T-helper 17 cell (primary cell): ENCODE results near the gene DOCK9. TPM values are rescaled to one million over a fixed set of nuclear protein-coding genes. Genes with fewer than 3 reads are reported as not detected.

Experiments used
- ATAC-seq: fragments of 150-1000 bp; cut with Tn5 transposase; 2 replicates; pipeline ENCODE4 v1.10.0; 2021; ENCODE audit warnings: mild to moderate bottlenecking, moderate library complexity
- DNase-seq, 3 donors: peaks; one replicate each; pipeline versions ENCODE4 v3.0.0 to v3.0.0-alpha.2; 2020 to 2021
- H3K9me3 ChIP-seq: one replicate; pipeline ENCODE4 v1.7.0; 2013; ENCODE audit warnings: low read length, mild to moderate bottlenecking; ENCODE audit not compliant: control insufficient read depth, poor library complexity, severe bottlenecking
- H3K27ac Mint-ChIP-seq: one replicate; pipeline ENCODE4 v1.8.0; 2022; ENCODE audit warnings: mild to moderate bottlenecking, moderate library complexity, mixed read lengths
- H3K27me3 Mint-ChIP-seq: one replicate; pipeline ENCODE4 v1.8.0; 2022; ENCODE audit warnings: mixed read lengths
- H3K36me3 Mint-ChIP-seq: one replicate; pipeline ENCODE4 v1.8.0; 2022; ENCODE audit warnings: low read depth, mixed read lengths
- H3K4me1 Mint-ChIP-seq: one replicate; pipeline ENCODE4 v1.8.0; 2022; ENCODE audit warnings: mild to moderate bottlenecking, mixed read lengths
- H3K4me3 Mint-ChIP-seq: one replicate; pipeline ENCODE4 v1.8.0; 2022; ENCODE audit warnings: mild to moderate bottlenecking, moderate library complexity, mixed read lengths
- total RNA-seq, 4 donors: library from RNA in 2 of 4; stranded (reverse) in 2 of 4; gene quantifications; one replicate each; pipeline ENCODE4 v1.2.3 and lab custom pipeline; 2022 to 2026

Gene DOCK9
- total RNA-seq, 2 donors from 2014 or later = 95.2 to 119 TPM

DNA sequence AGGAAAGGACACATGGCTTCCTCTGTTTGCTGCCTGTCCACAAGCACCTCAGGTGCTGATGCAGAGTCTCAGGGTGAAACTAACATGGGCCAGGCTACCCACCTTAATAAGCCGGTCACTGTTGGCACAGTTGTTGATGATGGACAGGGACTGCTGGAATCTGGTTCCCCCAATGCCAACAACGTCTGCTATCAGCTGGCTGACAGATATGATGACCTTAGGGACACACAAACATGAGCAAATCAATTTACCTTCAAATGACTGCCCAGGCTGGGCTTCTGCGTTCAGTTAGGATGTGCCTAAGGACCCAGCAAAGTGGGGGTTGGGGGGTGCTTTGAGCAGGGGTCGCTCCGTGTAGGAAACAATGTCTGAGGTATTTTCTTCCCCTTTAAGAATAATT lies 148.3 kb downstream of the DOCK9 start:
- H3K4me3 Mint-ChIP-seq = no peak overlapping the region
- H3K9me3 ChIP-seq = no peaks in the 10 kb centered on the region
- H3K36me3 Mint-ChIP-seq = peaks cover 13% of the 10 kb centered on the region
- H3K27me3 Mint-ChIP-seq = no peaks in the 10 kb centered on the region
- peaks cover 4% of the 10 kb centered on the region for H3K4me1 Mint-ChIP-seq
- DNase-seq (no peak), ATAC-seq (no peak)
- no peak overlapping the region for H3K27ac Mint-ChIP-seq

DNA sequence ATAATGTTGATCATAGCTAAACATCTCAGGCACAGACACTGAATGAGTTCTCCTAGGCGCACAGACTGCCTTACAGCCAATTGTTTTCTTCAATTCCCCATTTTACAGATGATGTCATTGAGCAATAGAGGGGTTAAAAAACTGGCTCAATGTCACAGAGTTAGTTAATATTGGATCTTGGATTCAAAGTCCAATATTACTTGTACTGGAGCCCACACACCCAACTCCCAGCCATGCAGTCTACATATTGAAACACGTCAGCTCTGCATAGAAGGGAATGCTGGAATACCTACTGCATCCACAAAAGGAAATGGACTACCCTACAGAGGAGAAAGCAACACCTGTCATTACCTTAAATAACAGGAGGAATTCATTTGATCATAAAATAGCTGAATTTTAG lies 149.2 kb downstream of the DOCK9 start:
- Mint-ChIP-seq H3K4me1 (peaks cover 4% of the 10 kb centered on the region), H3K4me3 (no peak overlapping the region), H3K27me3 (no peaks in the 10 kb centered on the region), H3K27ac (no peak overlapping the region), H3K36me3 (peaks cover 13% of the 10 kb centered on the region)
- DNase-seq = no peak
- ATAC-seq = no peak
- no peaks in the 10 kb centered on the region for H3K9me3 ChIP-seq

GRCh38 chr13:98827449-98827848 lies 150.4 kb downstream of the DOCK9 start:
- DNase-seq (no peak), ATAC-seq (no peak)
- no peaks in the 10 kb centered on the region for H3K27me3 Mint-ChIP-seq
- no peak overlapping the region for H3K27ac Mint-ChIP-seq
- peaks cover 2% of the 10 kb centered on the region for H3K4me1 Mint-ChIP-seq
- no peak overlapping the region for H3K4me3 Mint-ChIP-seq
- H3K9me3 ChIP-seq = no peaks in the 10 kb centered on the region
- peaks cover 13% of the 10 kb centered on the region for H3K36me3 Mint-ChIP-seq

DNA sequence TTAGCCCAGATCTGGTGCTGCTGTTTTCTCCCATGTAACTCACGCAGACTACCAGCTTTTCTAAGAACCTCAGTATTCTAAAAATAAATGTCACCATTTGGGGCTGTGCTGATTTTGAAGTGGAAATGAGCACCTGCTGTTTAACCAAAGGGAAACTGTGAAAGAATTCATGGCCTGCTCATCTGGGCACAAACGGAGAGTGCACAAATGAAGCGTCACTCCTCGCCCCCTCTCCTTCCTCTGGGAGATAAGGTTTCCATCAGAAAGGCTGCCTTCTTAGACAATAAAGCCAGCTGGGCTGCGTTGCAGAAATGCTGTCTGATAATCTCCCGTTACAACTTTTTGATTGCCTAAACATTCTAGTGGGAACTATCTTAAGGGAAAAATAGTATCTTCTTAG lies 151.7 kb downstream of the DOCK9 start:
- no peak overlapping the region for H3K4me3 Mint-ChIP-seq
- no peak for DNase-seq
- ATAC-seq = no peak
- no peak overlapping the region for H3K27ac Mint-ChIP-seq
- peaks cover 2% of the 10 kb centered on the region for H3K4me1 Mint-ChIP-seq
- no peaks in the 10 kb centered on the region for H3K9me3 ChIP-seq
- H3K36me3 Mint-ChIP-seq = peaks cover 17% of the 10 kb centered on the region
- no peaks in the 10 kb centered on the region for H3K27me3 Mint-ChIP-seq

GRCh38 chr13:98825659-98826058 lies 152.2 kb downstream of the DOCK9 start:
- ATAC-seq (no peak), DNase-seq (no peak)
- Mint-ChIP-seq H3K27me3 (no peaks in the 10 kb centered on the region), H3K27ac (no peak overlapping the region), H3K4me3 (no peak overlapping the region), H3K4me1 (peaks cover 2% of the 10 kb centered on the region), H3K36me3 (peaks cover 16% of the 10 kb centered on the region)
- no peaks in the 10 kb centered on the region for H3K9me3 ChIP-seq

DNA sequence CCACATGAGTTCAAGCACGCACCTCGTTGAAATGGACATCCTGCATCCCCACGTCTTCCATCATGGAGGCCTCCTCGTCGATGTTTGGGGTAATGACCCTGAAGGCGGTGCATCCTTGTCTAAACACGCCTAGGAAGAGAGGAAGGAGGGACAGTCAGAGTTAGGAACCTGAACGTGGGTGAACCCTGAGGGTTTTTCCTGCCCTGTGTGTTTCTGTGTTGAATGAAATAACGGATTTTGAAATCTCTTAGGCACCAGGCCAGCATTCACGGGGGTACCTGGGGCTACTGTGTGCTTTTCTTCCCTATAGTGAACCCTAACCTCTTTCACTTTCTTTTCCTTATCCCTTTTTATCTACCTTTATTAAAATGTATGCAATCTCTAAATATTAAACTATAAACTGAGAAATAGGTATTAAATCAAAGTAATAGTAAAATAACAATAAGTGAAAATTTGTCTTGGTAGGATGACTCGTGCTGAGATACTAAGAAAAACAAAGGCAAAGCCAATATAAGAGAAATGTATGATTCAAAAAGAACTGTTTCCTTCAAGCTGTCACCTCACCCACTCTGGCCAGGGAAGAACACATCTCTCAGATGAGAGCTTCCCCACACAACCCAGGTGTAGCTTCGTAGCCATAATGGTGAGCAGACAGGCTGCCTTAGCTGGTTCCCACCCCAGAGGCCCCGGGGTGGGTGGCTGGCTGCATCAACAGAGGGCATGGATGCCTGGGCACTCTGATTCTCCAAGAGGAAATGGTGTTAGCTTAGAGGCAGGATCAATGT lies 153.3 kb downstream of the DOCK9 start:
- H3K27ac Mint-ChIP-seq = no peak overlapping the region
- H3K36me3 Mint-ChIP-seq = peaks cover 11% of the 10 kb centered on the region

GRCh38 chr13:98823442-98823841 lies 154.4 kb downstream of the DOCK9 start:
- H3K27ac Mint-ChIP-seq = no peak overlapping the region
- H3K36me3 Mint-ChIP-seq = peaks cover 11% of the 10 kb centered on the region
- ATAC-seq (no peak), DNase-seq (no peak)
- H3K4me3 Mint-ChIP-seq = no peak overlapping the region
- no peaks in the 10 kb centered on the region for H3K27me3 Mint-ChIP-seq
- H3K4me1 Mint-ChIP-seq = peaks cover 2% of the 10 kb centered on the region
- H3K9me3 ChIP-seq = no peaks in the 10 kb centered on the region

More for the DNA sequence above, 153.3 kb downstream of the DOCK9 start:
- ATAC-seq (no peak), DNase-seq (no peak)
- Mint-ChIP-seq H3K4me3 (no peak overlapping the region), H3K4me1 (peaks cover 2% of the 10 kb centered on the region), H3K27me3 (no peaks in the 10 kb centered on the region)
- H3K9me3 ChIP-seq = no peaks in the 10 kb centered on the region

- Mint-ChIP-seq H3K27me3 (no peaks in the 10 kb centered on the region), H3K4me3 (no peak overlapping the region), H3K4me1 (peaks cover 2% of the 10 kb centered on the region), H3K27ac (no peak overlapping the region), H3K36me3 (peaks cover 11% of the 10 kb centered on the region)
- ATAC-seq (no peak), DNase-seq (no peak)
- no peaks in the 10 kb centered on the region for H3K9me3 ChIP-seq
Measured at GRCh38 chr13:98822225-98822606, 155.6 kb downstream of the DOCK9 start.

GRCh38 chr13:98821372-98822224 lies 156.3 kb downstream of the DOCK9 start:
- ATAC-seq (no peak), DNase-seq (no peak)
- Mint-ChIP-seq H3K27me3 (no peaks in the 10 kb centered on the region), H3K4me1 (peaks cover 2% of the 10 kb centered on the region), H3K4me3 (no peak overlapping the region), H3K36me3 (peaks cover 11% of the 10 kb centered on the region), H3K27ac (no peak overlapping the region)
- H3K9me3 ChIP-seq = no peaks in the 10 kb centered on the region

- no peak overlapping the region for H3K27ac Mint-ChIP-seq
- H3K9me3 ChIP-seq = no peaks in the 10 kb centered on the region
- no peak for DNase-seq
- H3K36me3 Mint-ChIP-seq = peaks cover 17% of the 10 kb centered on the region
- no peaks in the 10 kb centered on the region for H3K27me3 Mint-ChIP-seq
- peaks cover 2% of the 10 kb centered on the region for H3K4me1 Mint-ChIP-seq
- ATAC-seq = no peak
- H3K4me3 Mint-ChIP-seq = no peak overlapping the region
Measured at GRCh38 chr13:98820744-98821371, 157.0 kb downstream of the DOCK9 start.

DNA sequence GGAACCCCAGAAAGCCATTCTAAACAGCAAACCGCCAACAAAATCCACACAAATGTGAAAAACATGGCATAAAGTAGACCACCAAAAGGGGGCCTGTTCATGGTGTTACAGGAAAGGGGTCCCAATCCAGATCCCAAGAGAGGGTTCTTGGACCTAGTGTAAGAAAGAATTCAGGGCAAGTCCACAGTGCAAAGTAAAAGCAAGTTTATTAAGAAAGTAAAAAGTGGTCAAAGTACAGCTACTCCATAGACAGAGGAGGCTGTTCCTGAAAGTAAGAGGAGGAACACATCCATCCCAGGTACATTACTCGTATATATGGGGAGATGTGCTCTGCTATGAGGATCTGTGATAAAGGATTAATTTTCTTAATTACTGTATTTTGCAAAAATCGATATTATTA lies 157.6 kb downstream of the DOCK9 start:
- H3K27me3 Mint-ChIP-seq = no peaks in the 10 kb centered on the region
- no peaks in the 10 kb centered on the region for H3K9me3 ChIP-seq
- H3K4me1 Mint-ChIP-seq = peaks cover 2% of the 10 kb centered on the region
- no peak for DNase-seq
- H3K4me3 Mint-ChIP-seq = no peak overlapping the region
- ATAC-seq = no peak
- no peak overlapping the region for H3K27ac Mint-ChIP-seq
- H3K36me3 Mint-ChIP-seq = peaks cover 15% of the 10 kb centered on the region

- H3K4me3 Mint-ChIP-seq = no peak overlapping the region
- H3K27me3 Mint-ChIP-seq = no peaks in the 10 kb centered on the region
- H3K27ac Mint-ChIP-seq = no peak overlapping the region
- peaks cover 13% of the 10 kb centered on the region for H3K36me3 Mint-ChIP-seq
- no peak for DNase-seq
- H3K9me3 ChIP-seq = no peaks in the 10 kb centered on the region
- no peaks in the 10 kb centered on the region for H3K4me1 Mint-ChIP-seq
- ATAC-seq = no peak
Measured at GRCh38 chr13:98819382-98820010, 158.4 kb downstream of the DOCK9 start.

DNA sequence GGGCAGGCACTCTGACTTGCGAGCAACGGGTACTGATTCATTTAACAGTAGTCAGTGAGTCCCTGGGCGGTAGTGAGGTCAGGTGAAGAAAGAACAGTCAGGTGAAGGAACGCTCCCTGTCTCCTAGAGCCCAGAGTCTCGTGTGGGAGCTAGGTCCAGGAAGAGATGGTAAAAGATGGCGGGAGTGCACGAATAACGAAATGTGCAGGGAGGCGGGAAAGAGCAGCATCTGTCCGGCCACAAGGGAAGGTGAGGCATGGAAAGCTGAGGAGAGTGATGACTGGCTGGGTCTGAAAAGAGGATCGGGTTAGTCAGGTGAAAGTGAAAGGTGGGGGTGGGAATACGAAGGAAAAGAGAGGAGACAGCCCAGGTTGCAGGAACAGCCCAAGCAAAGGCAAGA lies 161.5 kb downstream of the DOCK9 start:
- H3K27ac Mint-ChIP-seq = no peak overlapping the region
- no peaks in the 10 kb centered on the region for H3K4me1 Mint-ChIP-seq
- H3K36me3 Mint-ChIP-seq = peaks cover 6% of the 10 kb centered on the region

More for the DNA sequence above, 161.5 kb downstream of the DOCK9 start:
- no peaks in the 10 kb centered on the region for H3K27me3 Mint-ChIP-seq
- DNase-seq (no peak), ATAC-seq (no peak)
- no peak overlapping the region for H3K4me3 Mint-ChIP-seq
- no peaks in the 10 kb centered on the region for H3K9me3 ChIP-seq
